Measurements from ENCODE around the gene CERS5.
A peak's percentile ranks its signal among the peaks of the same experiment; 100 is the strongest.

CERS5 gene

DNA sequence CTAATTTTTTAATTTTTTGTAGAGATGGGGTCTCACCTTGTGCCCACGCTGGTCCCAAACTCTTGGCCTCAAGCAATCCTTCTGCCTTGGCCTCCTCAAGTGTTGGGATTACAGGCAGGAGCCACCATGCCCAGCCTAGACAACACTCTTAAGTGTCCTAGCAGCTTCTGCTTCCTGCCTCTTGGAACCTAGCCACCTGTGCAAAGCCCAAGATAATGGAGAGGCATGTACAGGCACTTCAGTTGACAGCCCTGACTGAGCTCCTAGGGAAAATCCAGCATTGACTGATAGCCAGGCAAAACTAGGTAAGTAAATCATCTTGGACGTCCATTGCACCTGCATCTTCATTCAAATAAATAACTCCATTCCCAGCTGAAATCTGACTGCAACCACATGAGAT lies 39.6 kb downstream of the CERS5 start:
- no peak for DNase-seq (ENCODE audit: low read depth in 2 of 2)

DNA sequence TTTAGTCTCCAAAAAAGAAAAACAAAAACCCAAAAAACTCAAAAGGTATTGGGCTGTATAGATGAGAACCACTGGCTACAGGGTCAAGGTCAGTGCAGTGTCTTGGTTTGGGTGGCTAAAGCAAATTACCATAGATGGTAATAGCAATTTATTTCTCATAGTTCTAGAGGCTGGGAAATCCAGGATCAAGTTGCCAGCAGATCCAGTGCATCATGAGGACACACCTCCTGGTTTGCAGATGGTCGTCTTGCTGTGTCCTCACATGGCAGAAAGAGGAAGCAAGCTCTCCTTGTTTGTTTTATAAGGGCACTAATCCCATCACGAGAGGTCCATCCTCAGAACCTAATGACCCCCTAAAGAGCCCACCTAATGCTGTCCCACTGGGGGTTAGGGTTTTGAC lies 44.0 kb downstream of the CERS5 start:
- no peak for DNase-seq (ENCODE audit: low read depth in 2 of 2)

DNA sequence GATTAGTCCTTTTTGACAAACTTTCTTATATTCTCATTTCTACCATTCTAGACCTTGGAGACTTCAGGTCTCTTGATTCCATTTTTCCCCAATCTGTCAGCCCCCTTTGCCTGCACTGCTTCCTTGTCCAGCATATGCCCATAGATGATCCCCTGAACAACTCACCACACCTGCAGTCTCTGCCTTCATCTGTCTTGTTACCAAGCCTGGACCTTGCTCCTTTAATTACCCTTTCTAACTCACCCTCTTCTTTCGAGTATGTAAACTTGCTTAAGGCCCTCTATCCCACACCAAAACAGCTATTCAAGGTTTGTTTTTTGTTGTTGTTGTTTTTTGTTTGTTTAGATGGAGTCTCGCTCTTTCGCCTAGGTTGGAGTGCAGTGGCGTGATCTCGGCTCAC lies 45.5 kb downstream of the CERS5 start:
- no peak for DNase-seq (ENCODE audit: low read depth in 2 of 2)

DNA sequence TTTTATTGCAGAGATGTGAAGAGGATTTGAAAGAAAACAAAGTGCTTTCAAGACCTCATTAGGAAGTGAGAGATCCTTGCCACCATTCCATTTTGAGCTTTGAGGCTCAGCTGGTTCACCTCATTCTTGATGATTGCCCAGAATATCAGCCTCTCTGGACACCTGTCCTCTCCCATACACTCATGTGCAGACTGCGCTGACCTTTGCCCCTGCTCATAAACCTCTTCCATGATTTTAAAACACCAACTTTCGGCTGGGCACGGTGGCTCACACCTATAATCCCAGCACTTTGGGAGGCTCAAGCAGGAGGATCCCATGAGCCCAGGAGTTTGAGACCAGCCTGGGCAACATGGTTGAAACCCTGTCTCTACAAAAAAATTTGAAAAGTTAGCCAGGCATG lies 46.2 kb downstream of the CERS5 start:
- DNase-seq (ENCODE audit: low read depth in 2 of 2): no peak

DNA sequence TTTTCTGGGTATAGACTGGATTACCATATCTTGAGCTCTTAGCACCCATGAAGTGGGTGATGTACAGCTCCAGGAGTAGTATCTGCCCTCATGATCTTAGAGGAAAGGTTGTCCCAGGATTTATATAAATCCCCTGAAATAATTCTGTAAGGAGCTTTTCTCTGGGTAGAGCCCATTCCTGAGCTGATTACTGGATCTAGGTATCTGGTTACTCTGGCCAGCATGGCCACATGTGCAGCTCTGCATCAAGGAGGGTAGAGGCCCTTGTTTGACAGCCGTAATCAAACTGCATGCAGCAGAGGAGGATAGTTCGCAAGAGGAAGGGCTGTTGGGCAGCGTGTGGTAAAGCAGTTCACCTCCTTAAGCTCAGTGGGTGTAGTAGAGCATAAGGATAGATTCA lies 46.6 kb downstream of the CERS5 start:
- DNase-seq (ENCODE audit: low read depth in 2 of 2): no peak

DNA sequence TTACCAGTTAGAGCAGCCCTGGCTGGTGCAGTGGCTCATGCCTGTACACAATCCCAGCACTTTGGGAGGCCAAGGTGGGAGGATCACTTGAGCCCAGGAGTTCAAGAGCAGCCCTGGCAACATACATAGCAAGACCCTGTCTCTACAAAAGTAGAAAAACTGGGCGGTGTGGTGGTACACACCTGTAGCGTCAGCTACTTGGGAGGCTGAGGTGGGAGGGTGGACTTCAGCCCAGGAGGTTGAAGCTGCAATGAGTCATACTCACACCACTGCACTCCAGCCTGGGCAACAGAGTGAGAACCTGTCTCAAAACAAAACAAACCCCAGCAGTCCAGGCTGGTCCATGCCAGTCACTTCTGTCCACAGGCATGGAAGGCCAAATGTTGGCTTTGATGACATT lies 47.8 kb downstream of the CERS5 start:
- DNase-seq (ENCODE audit: low read depth in 2 of 2): no peak

DNA sequence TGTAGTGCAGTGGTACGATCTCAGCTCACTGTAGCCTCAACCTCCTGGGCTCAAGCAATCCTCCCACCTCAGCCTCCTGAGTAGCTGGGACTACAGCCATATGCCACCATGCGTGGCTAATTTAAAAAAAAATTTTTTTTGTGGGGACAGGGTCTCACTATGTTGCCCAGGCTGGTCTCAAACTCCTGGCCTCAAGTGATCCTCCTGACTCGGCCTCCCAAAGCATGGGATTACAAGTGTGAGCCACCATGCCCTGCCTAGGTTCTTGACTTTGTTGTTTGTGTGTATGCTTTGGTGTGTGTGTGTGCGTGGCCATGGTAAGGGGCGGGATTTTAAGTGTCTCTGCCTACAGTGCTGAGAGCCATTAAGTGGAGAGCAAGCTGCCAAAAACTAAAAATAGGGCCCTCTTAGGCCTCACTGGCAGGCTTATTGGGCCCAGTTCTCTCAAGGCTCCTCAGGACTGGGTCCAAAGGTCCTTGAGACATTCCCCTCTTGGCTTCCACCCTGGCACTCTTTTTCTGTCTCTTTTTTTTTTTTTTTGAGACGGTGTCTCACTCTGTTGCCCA lies 50.0 kb downstream of the CERS5 start:
- no peak for DNase-seq (ENCODE audit: low read depth in 2 of 2)

DNA sequence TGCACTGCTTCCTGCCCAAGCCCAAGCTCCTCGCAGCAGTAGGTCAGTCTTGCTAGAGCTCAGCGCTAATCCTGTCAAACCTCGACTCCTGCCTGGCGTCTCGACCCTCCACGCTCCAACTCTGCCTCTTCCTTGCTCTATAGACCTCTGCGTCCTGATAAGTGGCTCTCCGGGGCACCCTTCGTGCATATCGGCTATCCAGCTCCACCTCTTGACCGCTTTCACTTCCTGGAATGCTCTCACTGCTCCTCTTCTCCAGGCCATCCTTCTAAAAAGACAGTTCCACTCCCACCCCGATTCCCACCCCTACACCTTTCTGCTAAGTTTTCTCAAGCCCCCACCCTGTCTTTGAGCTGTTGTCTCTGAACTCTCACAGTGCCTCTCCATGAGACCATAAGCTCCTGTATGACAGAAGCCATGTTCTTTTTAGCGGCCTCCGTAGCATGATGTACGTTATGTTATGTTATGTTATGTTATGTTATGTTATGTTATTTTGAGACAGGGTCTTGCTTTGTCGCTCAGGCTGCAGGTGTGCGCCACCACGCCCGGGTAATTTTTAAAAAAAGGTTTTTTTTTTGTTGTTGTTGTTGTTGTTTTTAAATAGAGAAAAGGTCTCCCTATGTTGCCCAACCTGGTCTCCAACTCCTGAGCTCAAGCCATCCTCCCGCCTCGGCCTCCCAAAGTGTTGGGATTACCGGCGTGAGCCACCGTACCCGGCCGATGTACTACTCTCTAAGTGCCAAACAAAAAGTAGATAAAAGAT lies 54.5 kb downstream of the CERS5 start:
- no peak for DNase-seq (ENCODE audit: low read depth in 2 of 2)

DNA sequence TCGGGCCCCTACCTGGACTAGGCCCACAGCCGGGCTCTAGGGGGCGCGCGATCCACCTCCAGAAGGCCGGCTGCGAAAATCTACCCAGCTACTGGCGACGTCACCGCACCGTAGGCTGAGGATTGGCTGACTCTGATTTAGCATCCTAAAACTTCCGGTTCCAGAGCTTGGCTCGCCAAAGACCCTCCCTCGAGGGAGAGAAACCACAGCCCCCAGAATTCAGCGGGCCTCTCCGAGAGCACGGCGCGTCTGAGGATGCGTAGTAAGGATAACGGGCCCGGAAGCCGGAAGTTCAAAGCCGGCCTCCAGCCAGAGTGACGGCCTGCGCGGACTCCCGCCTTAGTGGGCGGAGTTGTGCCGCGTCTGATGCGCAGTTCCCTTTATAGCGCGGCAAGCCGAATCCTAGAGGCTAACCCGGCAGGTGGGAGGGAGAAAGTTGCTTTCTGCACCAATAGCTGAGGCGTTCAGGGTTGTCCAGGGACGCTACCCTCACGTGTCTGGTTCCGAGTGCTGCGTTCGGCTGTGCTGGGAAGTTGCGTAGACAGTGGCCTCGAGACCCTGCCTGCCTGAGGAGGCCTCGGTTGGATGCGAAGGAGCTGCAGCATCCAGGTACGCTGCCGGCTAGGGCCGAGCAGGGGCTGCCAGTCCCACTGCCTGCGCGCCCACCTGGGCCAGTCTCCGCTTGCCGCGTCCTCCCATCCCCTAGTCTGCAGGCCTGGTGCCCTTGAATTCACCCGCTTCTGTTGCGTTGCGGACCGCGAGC lies 55.3 kb downstream of the CERS5 start, which contains the start of gene COX14:
TSS of gene COX14 (plus strand) at position 544 of the 763 bp plus-strand sequence. CDS start 7,808 bp downstream, outside the sequence.
- peak; percentile 98 to 99 for DNase-seq (ENCODE audit: low read depth in 2 of 2)

DNA sequence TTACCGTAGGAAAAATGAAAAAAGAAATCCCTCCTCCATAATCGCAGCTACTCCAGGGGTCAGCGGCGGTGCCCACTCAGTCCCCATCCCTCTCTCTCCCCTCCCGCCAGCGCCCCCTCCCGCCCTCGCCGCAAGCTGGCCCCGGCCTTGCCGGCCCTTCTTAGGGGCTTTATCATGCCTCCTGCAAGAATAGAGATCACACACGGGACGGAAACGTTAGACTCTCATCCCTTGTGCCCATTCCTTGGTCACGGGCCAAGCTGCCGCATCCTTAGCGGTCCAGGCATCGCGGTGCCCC lies 55.8 kb downstream of the CERS5 start:
- no peak for DNase-seq (ENCODE audit: low read depth in 2 of 2)

DNA sequence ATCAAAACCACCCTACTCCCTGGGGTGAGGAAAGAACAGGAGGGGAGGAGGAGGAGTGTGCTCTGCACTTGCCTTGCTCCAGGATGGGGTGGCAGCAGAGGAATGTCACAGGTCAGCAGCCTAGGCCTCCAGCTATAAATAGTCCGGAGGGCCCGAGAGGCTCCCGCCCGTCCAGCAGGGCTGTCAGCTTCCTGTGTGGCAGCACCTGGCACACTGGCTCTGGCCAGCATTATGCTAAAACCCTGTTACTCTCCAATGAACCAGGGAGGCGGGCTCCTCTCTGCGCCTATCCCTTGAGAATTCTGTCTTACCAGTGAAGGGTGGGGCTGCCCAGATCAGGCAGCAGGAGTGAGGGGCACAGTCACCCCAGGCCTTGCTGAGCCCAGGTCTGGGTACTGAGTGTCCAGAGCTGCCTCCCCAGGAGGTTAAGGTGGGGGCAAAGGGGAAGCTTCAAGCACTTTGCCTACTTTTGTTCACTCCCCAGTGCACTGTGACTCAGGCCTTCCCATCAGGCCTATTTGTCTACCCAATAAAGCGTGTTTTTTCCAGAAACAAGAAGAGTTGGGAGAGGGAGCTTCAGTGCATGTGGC lies 56.3 kb downstream of the CERS5 start:
- no peak for DNase-seq (ENCODE audit: low read depth in 2 of 2)

DNA sequence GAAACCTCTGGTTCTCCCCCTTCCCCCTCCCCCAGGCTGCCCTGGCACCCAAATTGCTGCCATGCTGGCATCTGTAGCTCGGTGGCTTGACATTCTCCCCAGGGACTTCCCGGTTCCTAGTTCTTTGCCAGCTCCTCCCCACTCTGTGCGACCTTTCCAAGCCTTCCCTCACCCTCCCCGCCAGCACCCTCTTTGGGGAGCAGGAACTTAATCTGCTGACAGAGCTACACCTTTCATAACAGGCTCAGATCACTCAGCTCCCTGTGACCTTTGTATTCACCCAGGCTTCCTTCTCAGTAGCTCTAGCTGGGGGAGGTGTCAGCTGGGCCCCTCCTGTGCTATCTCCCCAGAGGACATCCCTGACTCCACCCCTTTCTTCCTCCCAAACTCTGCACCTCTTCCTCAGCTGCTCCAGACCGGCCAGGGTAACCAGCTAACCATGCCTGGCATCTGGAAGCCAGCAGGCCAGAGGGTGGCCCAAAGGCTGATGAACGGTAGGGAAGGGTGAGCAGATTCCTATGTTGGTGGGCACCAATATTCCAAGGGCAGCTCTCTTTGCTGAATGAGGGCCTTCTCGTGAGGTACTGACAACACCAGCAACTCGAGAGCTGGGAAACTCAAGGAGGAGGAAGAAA lies 56.9 kb downstream of the CERS5 start:
- no peak for DNase-seq (ENCODE audit: low read depth in 2 of 2)

DNA sequence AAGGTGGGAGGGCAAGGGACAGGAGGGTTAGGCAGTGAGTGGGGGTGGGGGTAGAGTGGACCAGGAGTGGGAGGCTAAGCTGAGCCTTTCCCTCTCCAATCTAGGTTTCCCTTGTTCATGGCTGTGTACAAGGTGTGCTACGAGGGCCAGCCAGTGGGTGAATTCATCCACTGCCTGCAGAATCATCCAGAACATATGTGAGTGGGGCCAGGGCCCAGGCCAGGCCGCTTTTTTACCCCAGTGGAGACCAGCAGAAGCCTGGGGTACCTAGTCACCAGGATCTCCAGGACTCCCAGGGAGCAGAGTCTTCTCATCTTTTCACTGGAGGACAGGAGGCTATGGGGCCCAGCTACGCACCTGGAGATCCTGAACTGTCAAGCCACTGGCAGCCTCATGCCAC lies 57.9 kb downstream of the CERS5 start:
- DNase-seq (ENCODE audit: low read depth in 2 of 2): no peak

DNA sequence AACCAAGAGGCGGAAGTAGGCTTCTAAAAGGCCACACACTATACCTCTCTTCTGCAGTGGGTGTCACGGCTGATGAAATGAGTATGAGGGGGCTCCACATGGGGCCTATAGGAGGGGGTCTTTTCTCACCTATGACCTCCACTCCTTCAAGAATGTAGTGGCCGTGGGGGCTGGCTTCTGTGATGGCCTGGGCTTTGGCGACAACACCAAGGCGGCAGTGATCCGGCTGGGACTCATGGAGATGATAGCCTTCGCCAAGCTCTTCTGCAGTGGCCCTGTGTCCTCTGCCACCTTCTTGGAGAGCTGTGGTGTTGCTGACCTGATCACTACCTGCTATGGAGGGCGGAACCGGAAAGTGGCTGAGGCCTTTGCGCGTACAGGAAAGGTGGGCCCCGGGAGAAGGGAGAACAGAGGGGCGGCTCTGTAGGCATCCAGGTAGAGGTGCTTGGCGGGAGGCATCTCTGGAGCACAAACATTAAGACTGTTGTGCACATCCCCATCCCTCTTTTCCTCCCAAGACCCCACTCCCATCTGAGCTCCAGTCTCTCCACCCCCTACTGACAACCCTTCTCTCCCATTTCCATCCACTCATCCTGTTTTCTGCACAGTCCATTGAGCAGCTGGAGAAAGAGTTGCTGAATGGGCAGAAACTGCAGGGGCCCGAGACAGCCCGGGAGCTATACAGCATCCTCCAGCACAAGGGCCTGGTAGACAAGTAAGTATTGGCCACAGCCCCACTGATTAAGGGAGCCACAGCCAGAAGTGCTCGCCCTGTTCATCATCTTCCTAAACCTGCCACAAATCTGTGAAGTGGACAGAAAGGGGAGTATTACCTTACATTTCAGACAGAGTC lies 59.5 kb downstream of the CERS5 start:
- no peak for DNase-seq (ENCODE audit: low read depth in 2 of 2)

DNA sequence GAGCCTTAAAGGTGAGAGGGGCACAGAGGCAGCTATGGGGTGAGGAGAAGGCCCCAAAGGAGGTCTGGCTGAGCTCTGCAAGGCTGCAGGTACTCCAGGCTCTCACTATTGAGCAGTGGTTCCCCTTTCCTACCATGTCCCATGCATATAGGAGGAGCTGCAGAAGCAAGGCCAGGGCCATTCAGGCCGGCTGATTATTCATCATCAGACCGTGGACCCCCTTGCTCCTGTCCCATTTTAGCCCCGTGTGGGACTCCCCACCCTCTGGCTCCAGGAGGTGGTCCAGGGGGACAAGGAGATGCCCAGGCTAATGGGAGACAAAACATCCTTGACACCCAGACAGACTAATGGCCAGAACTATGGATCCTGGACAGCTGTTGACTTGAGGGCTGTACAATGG lies 60.3 kb downstream of the CERS5 start:
- DNase-seq (ENCODE audit: low read depth in 2 of 2): no peak

DNA sequence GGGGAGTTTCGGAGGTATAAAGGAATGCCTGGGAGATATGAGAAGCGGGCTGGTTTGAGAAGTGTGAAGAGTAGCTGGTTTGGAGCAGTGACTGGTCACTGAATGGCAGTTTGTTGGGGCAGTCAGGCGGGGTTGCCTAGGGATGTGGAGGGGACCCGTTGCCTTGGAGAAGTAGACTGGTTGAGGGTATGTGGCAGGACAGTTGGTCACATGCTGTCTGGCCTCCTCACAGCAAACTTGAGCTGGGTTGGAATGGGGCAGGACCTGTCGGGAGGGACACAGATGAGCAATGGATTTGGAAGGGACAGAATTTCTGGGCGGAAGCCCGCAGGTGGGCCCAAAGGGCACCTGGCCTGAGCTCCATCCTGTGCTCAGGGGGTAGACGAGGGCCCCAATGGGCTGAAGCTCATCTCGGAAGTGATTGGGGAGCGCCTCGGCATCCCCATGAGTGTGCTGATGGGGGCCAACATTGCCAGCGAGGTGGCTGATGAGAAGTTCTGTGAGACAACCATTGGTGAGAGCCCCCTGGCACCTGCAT lies 61.2 kb downstream of the CERS5 start:
- no peak for DNase-seq (ENCODE audit: low read depth in 2 of 2)

DNA sequence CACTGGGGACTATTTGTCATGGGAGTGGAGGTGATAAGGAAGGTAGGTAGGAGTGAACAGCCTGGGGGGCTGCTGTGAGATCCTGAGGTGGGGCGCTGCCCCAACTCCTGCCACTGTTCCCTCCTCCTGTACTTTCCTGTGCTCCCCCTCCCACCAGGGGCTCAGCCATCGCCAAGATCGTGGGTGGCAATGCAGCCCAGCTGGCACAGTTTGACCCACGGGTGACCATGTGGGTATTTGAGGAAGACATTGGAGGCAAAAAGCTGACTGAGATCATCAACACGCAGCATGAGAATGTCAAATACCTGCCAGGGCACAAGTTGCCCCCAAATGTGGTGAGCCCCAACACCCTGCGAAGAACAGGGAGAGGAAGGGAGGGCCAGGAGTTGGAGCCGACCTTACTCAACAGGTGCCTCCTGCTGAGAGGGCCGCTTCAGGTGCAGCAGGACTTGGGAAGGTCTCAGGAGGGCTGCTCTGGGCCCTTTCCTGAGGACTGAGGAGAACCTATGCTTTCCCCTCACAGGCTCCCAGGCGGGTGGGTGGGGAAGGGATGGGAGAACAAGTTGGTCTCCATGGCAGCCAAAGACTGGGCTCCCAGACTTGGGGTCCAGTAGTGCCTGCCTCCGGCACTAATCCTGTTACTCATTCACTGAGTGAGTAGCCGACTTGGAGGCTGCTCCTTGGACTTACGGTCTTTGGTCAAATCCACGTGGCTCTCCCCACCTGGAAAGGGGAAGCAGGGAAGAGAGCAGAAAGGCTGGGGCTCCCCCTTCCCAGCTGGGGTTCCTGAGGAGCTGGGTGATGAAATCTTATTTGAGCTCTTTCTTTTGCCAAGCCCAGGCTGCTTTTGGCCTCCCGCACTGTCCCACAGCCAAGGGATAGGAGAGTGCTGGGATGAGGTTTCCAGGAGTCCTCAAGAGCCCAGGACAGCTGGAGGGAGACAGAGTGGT lies 62.5 kb downstream of the CERS5 start:
- DNase-seq (ENCODE audit: low read depth in 2 of 2): no peak

DNA sequence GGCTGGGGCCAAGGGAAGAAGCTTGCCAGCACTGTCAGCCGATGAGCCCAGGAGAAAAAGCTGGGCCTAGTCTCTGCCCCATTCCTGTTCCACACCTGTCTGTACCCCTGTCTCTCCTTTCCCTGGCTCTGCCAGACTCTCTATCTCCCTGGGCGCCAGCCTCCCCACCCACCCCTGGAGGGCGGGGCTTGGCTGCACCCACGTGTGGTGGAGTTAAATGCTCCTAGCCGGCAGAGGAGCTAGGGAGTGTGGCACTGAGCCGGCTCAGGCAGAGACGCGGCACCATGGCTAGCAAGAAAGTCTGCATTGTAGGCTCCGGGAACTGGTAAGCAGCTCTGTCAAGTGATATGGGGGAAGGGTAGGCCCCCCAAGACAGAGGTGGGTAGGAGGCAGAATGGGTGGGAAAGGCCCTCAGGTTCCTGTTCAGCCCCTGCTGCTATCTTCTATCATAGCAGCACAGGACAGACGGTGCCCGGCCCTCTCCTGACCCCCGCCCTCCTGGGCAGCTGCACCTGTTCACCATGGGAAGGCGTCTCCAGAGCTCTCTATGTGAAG lies 63.3 kb downstream of the CERS5 start, which contains the start of gene GPD1:
TSS of gene GPD1 (plus strand) at position 242 of the 555 bp plus-strand sequence. CDS start at position 285, 43 bp downstream.
- no peak for DNase-seq (ENCODE audit: low read depth in 2 of 2)

DNA sequence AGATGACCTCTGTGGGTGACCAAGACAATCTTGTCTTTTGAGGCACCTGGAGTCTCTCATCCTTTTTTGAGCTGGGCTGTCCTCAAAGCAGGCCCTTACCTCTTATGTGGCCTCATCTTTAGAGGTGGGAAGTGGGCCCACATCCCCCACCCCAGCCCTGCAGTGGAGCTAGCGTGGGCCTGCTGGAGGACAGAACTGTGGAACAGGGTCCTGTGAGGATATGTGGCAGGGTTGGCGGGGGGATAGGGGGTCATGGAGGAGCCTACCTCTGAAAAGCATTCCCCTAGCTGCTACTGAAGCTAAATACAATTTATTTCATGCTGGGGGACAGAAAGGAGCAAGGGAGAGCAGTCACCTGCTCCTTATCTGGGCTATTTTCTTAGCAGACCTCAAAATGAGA lies 63.8 kb downstream of the CERS5 start:
- DNase-seq (ENCODE audit: low read depth in 2 of 2): no peak

Measured in stimulated activated CD4-positive, alpha-beta T cell treated with anti-CD3 and anti-CD28 coated beads, Interleukin-1b, Interleukin-23, amount 100 ng/mL, for 4 hours (primary cell).